COR-L47 (cell line): ENCODE data around the gene AUTS2.

ENCODE experiments used
- DNase-seq: peaks from one replicate; lab custom pipeline; 2025; lab: John Stamatoyannopoulos, UW

The AUTS2 gene

DNA sequence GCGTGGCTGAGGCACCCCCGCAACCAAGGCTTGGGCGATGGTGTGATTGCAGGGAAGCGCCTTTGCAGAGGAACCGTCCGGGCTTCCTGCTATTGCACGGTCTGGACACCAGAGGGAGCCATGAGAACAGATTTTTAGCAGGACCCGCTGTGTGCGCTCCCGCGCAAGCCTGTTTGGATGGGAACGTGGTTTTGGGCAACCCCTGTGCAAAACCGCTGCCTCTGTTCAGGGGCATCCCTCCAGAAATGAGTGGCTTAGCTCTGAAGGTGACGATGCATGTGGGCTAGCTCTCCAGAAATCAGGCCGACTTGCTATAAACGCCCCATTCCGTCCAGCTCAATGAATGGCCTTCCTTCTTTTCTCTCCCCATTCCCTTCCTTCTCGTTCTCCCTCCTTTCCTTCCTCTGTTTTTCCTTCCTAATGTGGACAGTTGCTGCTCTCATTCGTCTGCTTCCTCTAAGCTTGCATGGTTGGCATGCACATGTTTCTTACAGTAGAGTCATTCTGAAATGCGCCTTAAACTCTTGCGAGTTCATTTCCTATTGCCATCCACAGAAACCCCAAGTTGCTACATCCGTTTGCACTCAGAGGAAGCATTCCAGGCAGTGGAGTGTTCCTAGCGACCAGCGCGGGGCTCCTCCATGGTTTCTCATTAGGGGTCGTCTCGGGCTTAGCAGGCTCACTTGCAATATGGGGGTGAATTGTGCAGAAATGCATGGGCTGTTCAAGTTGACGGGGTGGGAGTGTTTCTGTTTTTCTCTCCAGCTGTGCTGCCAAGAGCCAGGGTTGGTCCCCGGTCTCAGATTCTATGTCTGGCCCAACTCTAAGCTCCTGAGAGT lies 1231.2 kb downstream of the AUTS2 start:
- peak; percentile 29 for DNase-seq

DNA sequence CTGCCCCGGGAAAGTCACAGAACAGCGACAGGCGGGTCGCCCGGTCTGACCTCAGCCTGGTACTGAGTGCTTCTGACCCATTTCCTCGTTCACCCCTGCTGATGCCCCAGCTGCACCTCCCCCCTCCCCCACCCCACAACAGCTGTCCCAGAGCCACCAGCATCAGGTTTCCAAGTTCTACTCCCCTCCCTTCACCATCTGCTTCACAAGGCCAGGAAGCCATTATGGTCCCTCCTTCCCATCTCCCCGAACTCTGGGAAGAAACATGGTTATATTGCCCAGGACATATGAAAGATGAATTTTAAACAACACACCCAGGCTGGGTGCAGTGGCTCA lies 1231.8 kb downstream of the AUTS2 start:
- no peak for DNase-seq

DNA sequence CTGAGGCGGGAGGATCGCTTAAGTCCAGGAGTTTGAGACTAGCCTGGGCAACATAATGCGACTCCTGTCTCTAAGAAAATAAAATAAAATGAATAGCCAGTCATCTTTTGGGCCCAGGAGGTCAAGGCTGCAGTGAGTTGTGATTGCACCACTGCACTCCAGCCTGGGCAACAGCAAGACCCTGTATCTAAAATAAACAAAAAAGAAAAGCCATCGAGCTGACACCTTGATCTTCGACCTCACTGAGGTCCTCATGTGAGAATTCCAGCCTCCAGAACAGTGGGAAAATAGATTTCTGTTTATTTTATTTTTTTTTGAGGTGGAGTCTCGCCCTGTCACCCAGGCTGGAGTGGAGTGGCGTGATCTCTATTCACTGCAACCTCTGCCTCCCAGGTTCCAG lies 1232.2 kb downstream of the AUTS2 start:
- no peak for DNase-seq

DNA sequence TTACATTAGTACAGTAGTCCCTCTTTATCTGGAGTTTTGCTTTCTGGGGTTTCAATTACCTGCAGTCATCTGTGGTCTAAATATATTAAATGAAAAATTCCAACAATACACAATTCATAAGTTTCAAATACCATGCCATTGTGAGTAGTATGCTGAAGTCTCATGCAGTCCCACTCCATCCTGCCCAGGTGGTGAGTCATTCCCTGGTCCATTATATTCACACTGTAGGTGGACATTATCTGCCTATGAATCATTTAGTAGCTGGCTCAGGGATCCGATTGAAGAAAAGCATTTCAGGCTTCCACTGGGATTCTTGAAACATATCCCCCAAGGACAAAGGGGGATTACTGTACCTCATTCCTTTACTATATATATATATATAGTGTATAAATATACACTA lies 1235.5 kb downstream of the AUTS2 start:
- DNase-seq: no peak

DNA sequence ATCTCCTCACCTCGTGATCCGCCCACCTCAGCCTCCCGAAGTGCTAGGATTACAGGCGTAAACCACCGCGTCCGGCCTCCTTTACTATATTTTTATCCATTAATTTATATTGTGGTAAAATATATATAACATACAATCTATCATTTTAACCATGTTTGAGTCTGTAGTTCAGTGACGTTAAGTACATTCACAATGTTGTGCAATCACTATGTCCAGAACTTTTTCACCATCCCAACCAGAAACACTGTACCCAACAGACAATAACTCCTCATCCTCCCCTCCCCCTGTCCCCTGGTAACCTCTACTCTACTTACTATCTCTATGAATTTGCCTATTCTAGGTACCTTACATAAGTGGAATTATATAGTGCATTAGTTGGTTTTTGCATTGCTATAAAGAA lies 1236.1 kb downstream of the AUTS2 start:
- no peak for DNase-seq

DNA sequence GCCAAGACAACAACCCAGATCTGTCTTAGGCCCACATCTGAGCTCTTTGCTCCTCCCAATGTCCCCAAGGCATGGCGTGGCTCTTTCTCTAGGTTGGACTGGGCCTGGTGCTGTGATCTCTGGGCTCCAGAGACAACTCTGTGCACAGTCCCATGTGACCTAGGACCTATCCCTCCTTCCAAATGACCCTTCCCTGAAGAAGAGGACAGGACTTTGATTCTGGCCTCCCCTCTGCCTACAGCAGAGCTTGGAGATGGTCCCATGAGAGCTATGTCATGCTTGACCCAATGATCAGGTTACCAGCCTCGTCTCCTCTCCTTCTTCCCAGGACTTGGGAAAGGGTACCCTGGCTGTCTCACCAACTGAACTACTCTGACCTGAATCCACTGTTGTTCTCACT lies 1237.4 kb downstream of the AUTS2 start:
- no peak for DNase-seq

DNA sequence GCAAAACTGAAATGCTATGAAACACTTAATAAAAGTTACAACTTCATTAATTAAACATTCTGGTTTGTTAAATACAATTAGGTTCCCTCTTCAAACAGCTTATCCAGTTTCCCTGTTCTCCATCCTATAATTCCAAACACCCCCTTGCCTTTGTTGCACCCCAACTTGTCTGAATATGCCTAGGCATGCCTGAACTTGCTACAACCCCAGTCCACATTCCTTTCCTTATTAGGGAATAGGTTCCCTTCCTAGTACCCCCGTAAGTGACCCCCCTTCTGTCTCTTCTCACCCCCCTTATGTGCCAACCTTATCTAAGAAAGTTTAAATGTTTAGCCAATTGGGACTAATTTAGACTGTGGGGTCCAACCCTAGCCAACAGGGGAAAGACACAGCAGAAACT lies 1238.0 kb downstream of the AUTS2 start:
- no peak for DNase-seq

DNA sequence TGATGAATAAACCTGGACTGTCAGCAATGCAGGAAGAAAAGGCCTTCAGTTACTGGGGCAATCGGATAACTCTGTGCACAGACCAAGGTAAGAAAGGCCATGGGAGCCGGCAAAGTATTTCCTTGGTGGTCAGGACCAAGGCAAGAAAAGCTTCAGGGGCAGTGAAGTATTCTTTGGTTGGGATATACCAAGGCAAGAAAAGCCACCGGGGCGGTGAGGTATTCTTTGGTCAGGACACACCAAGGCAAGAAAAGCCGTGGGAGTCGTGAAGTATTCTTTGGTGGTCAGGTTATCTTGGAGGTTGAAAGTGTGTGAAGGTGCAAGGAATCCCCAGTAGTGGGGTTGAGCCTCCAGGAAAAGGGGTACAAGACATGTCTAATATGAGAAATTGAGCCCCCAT lies 1238.7 kb downstream of the AUTS2 start:
- no peak for DNase-seq

DNA sequence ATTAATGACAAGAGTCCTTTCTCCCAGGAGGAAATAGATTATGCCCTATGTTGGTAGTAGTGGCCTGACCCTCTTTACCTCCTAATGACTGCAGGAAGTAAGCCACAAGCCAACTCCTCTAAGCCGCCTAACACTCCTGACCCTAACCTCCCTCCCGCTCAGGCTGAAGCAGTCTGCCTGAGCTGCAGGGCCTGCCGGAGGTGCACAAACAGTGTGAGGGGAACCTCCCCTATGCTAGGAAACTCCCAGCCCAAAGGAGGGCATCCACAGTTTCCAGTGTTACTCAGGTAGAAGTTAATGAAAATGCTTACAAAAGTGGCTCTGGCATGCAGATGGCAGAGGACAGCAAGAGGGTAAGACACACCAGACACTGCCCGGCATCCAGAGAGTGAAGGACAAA lies 1239.3 kb downstream of the AUTS2 start:
- no peak for DNase-seq

DNA sequence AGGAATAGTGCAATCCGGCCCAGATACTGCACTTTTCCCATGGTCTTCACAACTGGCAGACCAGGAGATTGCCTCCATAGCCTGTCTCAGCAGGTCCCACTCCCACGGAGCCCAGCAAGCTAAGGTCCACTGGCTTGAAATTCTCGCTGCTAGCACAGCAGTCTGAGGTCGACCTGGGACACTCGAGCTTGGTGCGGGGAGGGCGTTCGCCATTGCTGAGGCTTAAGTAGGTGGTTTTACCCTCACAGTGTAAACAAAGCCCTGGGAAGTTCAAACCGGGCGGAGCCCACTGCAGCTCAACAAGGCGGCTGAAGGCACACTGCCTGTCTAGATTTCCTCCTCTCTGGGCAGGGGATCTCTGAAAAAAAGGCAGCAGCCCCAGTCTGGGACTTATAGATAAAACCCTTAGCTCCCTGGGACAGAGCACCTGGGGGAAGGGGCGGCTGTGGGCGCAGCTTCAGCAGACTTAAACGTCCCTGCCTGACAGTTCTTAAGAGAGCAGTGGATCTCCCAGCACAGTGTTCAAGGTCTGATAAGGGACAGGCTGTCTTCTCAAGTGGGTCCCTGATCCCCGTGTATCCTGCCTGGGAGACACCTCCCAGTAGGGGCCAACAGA lies 1240.1 kb downstream of the AUTS2 start:
- no peak for DNase-seq
